ENCODE measurements around the gene SFXN4. TPM values are rescaled to one million over a fixed set of nuclear protein-coding genes. Genes with fewer than 3 reads are reported as not detected.
"Not testable (repeated sequence)": the region's sequence is repeated elsewhere in the genome, so short reads cannot be mapped to it uniquely, and the experiment has no call there.

SFXN4 gene
- total RNA-seq, 1 donor, result 13.0 TPM

- H3K4me3 ChIP-seq (ENCODE audit: low read depth, low read length), result no peak overlapping the region
- no peak for TF ChIP-seq CTCF (IDR thresholded peaks at IDR 0.05; ENCODE audit: insufficient read depth, low read depth, low read length)
- no peak for DNase-seq (ENCODE audit: low read depth)
Measured at GRCh38 chr10:119103241-119103902, 62.1 kb downstream of the SFXN4 start.

- no peak for TF ChIP-seq CTCF (IDR thresholded peaks at IDR 0.05; ENCODE audit: insufficient read depth, low read depth, low read length)
- no peak overlapping the region for H3K4me3 ChIP-seq (ENCODE audit: low read depth, low read length)
- no peak for DNase-seq (ENCODE audit: low read depth)
Measured at GRCh38 chr10:119101366-119102098, 64.0 kb downstream of the SFXN4 start.

GRCh38 chr10:119100434-119101238, 64.9 kb downstream of the SFXN4 start:
- no peak for DNase-seq (ENCODE audit: low read depth)
- no peak overlapping the region for H3K4me3 ChIP-seq (ENCODE audit: low read depth, low read length)

GRCh38 chr10:119098576-119098975, 66.9 kb downstream of the SFXN4 start:
- TF ChIP-seq CTCF (IDR thresholded peaks at IDR 0.05; ENCODE audit: insufficient read depth, low read depth, low read length), result no peak
- no peak for DNase-seq (ENCODE audit: low read depth)
- H3K4me3 ChIP-seq (ENCODE audit: low read depth, low read length), result no peak overlapping the region

More at GRCh38 chr10:119100434-119101238, 64.9 kb downstream of the SFXN4 start:
- TF ChIP-seq CTCF (IDR thresholded peaks at IDR 0.05; ENCODE audit: insufficient read depth, low read depth, low read length), result no peak

GRCh38 chr10:119096641-119097415, 68.7 kb downstream of the SFXN4 start:
- not testable (repeated sequence) for DNase-seq (ENCODE audit: low read depth); H3K4me3 ChIP-seq (ENCODE audit: low read depth, low read length)

GRCh38 chr10:119095640-119096039, 69.9 kb downstream of the SFXN4 start:
- no peak for TF ChIP-seq CTCF (IDR thresholded peaks at IDR 0.05; ENCODE audit: insufficient read depth, low read depth, low read length)

More at GRCh38 chr10:119095640-119096039, 69.9 kb downstream of the SFXN4 start:
- H3K4me3 ChIP-seq (ENCODE audit: low read depth, low read length), result no peak overlapping the region
- no peak for DNase-seq (ENCODE audit: low read depth)

Measured in fibroblast of villous mesenchyme (primary cell).